ENCODE data around the gene APEH.

The APEH gene

GRCh38 chr3:49661281-49661680, 12.9 kb upstream of the APEH start:
- no peaks in the 10 kb centered on the region for H3K79me2 ChIP-seq (ENCODE audit: control insufficient read depth, insufficient read depth, low read length)
- no peak overlapping the region for H4K8ac ChIP-seq (ENCODE audit: low read depth, low read length)
- no peak overlapping the region for H3K9ac ChIP-seq (ENCODE audit: low read length)
- no peak overlapping the region for H3K18ac ChIP-seq (ENCODE audit: low read length)
- no peak overlapping the region for H3K4me2 ChIP-seq (ENCODE audit: low read length)
- H3K23ac ChIP-seq (ENCODE audit: low read length), result no peak overlapping the region
- H3K4me3 ChIP-seq (ENCODE audit: low read length), result no peak overlapping the region
- no peaks in the 10 kb centered on the region for H3K79me1 ChIP-seq (ENCODE audit: low read length)
- H2BK5ac ChIP-seq (ENCODE audit: low read length), result no peak overlapping the region
- H4K5ac ChIP-seq (ENCODE audit: low read length), result no peak overlapping the region
- H2BK15ac ChIP-seq (replicated peaks; ENCODE audit: low read depth), result no peak overlapping the region
- no peak overlapping the region for H2BK120ac ChIP-seq (ENCODE audit: low read depth, low read length)
- no peak overlapping the region for H2AK5ac ChIP-seq (ENCODE audit: low read length)
- H3K56ac ChIP-seq (ENCODE audit: low read length), result no peak overlapping the region
- no peaks in the 10 kb centered on the region for H3K4me1 ChIP-seq (ENCODE audit: control insufficient read depth, low read depth, low read length)
- DNase-seq, result no peak
- no CpG with 5 or more reads among the region's 14 CpGs for WGBS (ENCODE audit: extremely low coverage, insufficient coverage, low lambda C conversion rate)
- no peak overlapping the region for H3K4ac ChIP-seq (ENCODE audit: low read depth, low read length)
- no peaks in the 10 kb centered on the region for H3K27me3 ChIP-seq (ENCODE audit: insufficient read depth, low read length, poor library complexity)
- H3K27ac ChIP-seq (ENCODE audit: low read depth, low read length), result no peak overlapping the region
- no peaks in the 10 kb centered on the region for H3K36me3 ChIP-seq (ENCODE audit: control insufficient read depth, insufficient read depth, low read length)

GRCh38 chr3:49662021-49662420, 12.1 kb upstream of the APEH start:
- Histone ChIP-seq H3K4me2 (ENCODE audit: low read length) (no peak overlapping the region), H3K9ac (ENCODE audit: low read length) (no peak overlapping the region), H3K79me2 (ENCODE audit: control insufficient read depth, insufficient read depth, low read length) (no peaks in the 10 kb centered on the region), H2BK5ac (ENCODE audit: low read length) (no peak overlapping the region), H3K27ac (ENCODE audit: low read depth, low read length) (no peak overlapping the region), H3K36me3 (ENCODE audit: control insufficient read depth, insufficient read depth, low read length) (no peaks in the 10 kb centered on the region), H3K23ac (ENCODE audit: low read length) (no peak overlapping the region), H4K8ac (ENCODE audit: low read depth, low read length) (no peak overlapping the region), H3K27me3 (ENCODE audit: insufficient read depth, low read length, poor library complexity) (no peaks in the 10 kb centered on the region), H3K4ac (ENCODE audit: low read depth, low read length) (no peak overlapping the region), H2AK5ac (ENCODE audit: low read length) (no peak overlapping the region), H2BK120ac (ENCODE audit: low read depth, low read length) (no peak overlapping the region), H3K4me1 (ENCODE audit: control insufficient read depth, low read depth, low read length) (no peaks in the 10 kb centered on the region), H4K5ac (ENCODE audit: low read length) (no peak overlapping the region), H3K4me3 (ENCODE audit: low read length) (no peak overlapping the region), H3K56ac (ENCODE audit: low read length) (no peak overlapping the region), H3K18ac (ENCODE audit: low read length) (no peak overlapping the region), H2BK15ac (replicated peaks; ENCODE audit: low read depth) (no peak overlapping the region), H3K79me1 (ENCODE audit: low read length) (no peaks in the 10 kb centered on the region)
- no CpG with 5 or more reads among the region's 22 CpGs for WGBS (ENCODE audit: extremely low coverage, insufficient coverage, low lambda C conversion rate)
- no peak for DNase-seq

GRCh38 chr3:49662720-49663413, 11.3 kb upstream of the APEH start:
- Histone ChIP-seq H3K4me3 (ENCODE audit: low read length) (no peak overlapping the region), H3K79me2 (ENCODE audit: control insufficient read depth, insufficient read depth, low read length) (no peaks in the 10 kb centered on the region), H3K4ac (ENCODE audit: low read depth, low read length) (no peak overlapping the region), H3K9ac (ENCODE audit: low read length) (no peak overlapping the region), H4K8ac (ENCODE audit: low read depth, low read length) (no peak overlapping the region), H3K79me1 (ENCODE audit: low read length) (no peaks in the 10 kb centered on the region), H2BK5ac (ENCODE audit: low read length) (no peak overlapping the region), H2BK120ac (ENCODE audit: low read depth, low read length) (no peak overlapping the region), H3K4me1 (ENCODE audit: control insufficient read depth, low read depth, low read length) (no peaks in the 10 kb centered on the region), H2AK5ac (ENCODE audit: low read length) (no peak overlapping the region), H3K36me3 (ENCODE audit: control insufficient read depth, insufficient read depth, low read length) (no peaks in the 10 kb centered on the region), H3K23ac (ENCODE audit: low read length) (no peak overlapping the region), H3K27ac (ENCODE audit: low read depth, low read length) (no peak overlapping the region), H3K27me3 (ENCODE audit: insufficient read depth, low read length, poor library complexity) (no peaks in the 10 kb centered on the region), H3K18ac (ENCODE audit: low read length) (no peak overlapping the region), H2BK15ac (replicated peaks; ENCODE audit: low read depth) (no peak overlapping the region), H4K5ac (ENCODE audit: low read length) (no peak overlapping the region), H3K4me2 (ENCODE audit: low read length) (no peak overlapping the region), H3K56ac (ENCODE audit: low read length) (no peak overlapping the region)
- no CpG with 5 or more reads among the region's 34 CpGs for WGBS (ENCODE audit: extremely low coverage, insufficient coverage, low lambda C conversion rate)
- DNase-seq, result no peak

- Histone ChIP-seq H2AK5ac (ENCODE audit: low read length) (no peak overlapping the region), H3K4me2 (ENCODE audit: low read length) (no peak overlapping the region), H3K56ac (ENCODE audit: low read length) (no peak overlapping the region), H3K18ac (ENCODE audit: low read length) (no peak overlapping the region), H4K8ac (ENCODE audit: low read depth, low read length) (no peak overlapping the region), H3K36me3 (ENCODE audit: control insufficient read depth, insufficient read depth, low read length) (no peaks in the 10 kb centered on the region), H3K9ac (ENCODE audit: low read length) (no peak overlapping the region), H3K27me3 (ENCODE audit: insufficient read depth, low read length, poor library complexity) (no peaks in the 10 kb centered on the region), H3K79me2 (ENCODE audit: control insufficient read depth, insufficient read depth, low read length) (no peaks in the 10 kb centered on the region), H3K4me1 (ENCODE audit: control insufficient read depth, low read depth, low read length) (no peaks in the 10 kb centered on the region), H2BK15ac (replicated peaks; ENCODE audit: low read depth) (no peak overlapping the region), H2BK120ac (ENCODE audit: low read depth, low read length) (no peak overlapping the region), H4K5ac (ENCODE audit: low read length) (no peak overlapping the region), H3K79me1 (ENCODE audit: low read length) (no peaks in the 10 kb centered on the region), H3K4me3 (ENCODE audit: low read length) (no peak overlapping the region), H3K27ac (ENCODE audit: low read depth, low read length) (no peak overlapping the region), H2BK5ac (ENCODE audit: low read length) (no peak overlapping the region), H3K4ac (ENCODE audit: low read depth, low read length) (no peak overlapping the region), H3K23ac (ENCODE audit: low read length) (no peak overlapping the region)
- no CpG with 5 or more reads among the region's 1 CpG for WGBS (ENCODE audit: extremely low coverage, insufficient coverage, low lambda C conversion rate)
- DNase-seq, result no peak
These were observed 10.3 kb upstream of the APEH start for GRCh38 chr3:49663831-49664230.

DNA sequence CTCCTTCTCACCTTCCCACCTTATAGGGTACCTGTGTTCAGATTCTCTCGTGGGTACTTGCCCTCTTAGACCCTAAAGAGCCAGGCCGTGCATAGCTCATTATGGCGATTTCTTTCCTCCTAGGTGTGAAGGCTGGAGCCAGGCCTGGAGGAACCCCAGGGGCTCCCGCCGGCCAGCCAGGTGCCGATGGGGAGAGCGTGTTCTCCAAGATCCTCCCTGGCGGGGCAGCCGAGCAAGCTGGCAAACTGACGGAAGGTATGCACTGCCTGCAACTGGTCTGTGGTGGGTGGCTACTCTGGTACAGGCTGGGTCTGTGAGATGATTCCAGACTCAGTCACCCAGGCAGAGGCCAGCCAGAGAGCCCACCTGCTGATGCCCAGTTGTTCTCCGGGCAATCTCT, 9.9 kb upstream of the APEH start:
- Histone ChIP-seq H3K18ac (ENCODE audit: low read length) (no peak overlapping the region), H3K56ac (ENCODE audit: low read length) (no peak overlapping the region), H3K4ac (ENCODE audit: low read depth, low read length) (no peak overlapping the region), H3K23ac (ENCODE audit: low read length) (no peak overlapping the region), H3K79me2 (ENCODE audit: control insufficient read depth, insufficient read depth, low read length) (no peaks in the 10 kb centered on the region), H3K27me3 (ENCODE audit: insufficient read depth, low read length, poor library complexity) (no peaks in the 10 kb centered on the region), H2BK5ac (ENCODE audit: low read length) (no peak overlapping the region), H3K9ac (ENCODE audit: low read length) (no peak overlapping the region), H4K5ac (ENCODE audit: low read length) (no peak overlapping the region), H3K36me3 (ENCODE audit: control insufficient read depth, insufficient read depth, low read length) (no peaks in the 10 kb centered on the region), H2BK15ac (replicated peaks; ENCODE audit: low read depth) (no peak overlapping the region), H2BK120ac (ENCODE audit: low read depth, low read length) (no peak overlapping the region), H3K4me2 (ENCODE audit: low read length) (no peak overlapping the region), H2AK5ac (ENCODE audit: low read length) (no peak overlapping the region), H4K8ac (ENCODE audit: low read depth, low read length) (no peak overlapping the region), H3K79me1 (ENCODE audit: low read length) (no peaks in the 10 kb centered on the region), H3K27ac (ENCODE audit: low read depth, low read length) (no peak overlapping the region), H3K4me3 (ENCODE audit: low read length) (no peak overlapping the region), H3K4me1 (ENCODE audit: control insufficient read depth, low read depth, low read length) (no peaks in the 10 kb centered on the region)
- DNase-seq, result no peak
- no CpG with 5 or more reads among the region's 11 CpGs for WGBS (ENCODE audit: extremely low coverage, insufficient coverage, low lambda C conversion rate)

Data from mesendoderm (in vitro differentiated cells).